Upper lobe of left lung (tissue), 4 donors: ENCODE measurements around the gene BRI3.

Source experiments
- CTCF ChIP-seq, 6 experiments: fragments of 450-650 bp in 4 of 6; fragments of 200-600 bp in 2 of 6; sonication (generic) in 2 of 6; IDR thresholded peaks; one replicate each; pipeline ENCODE4 v1.5.1; 2016 to 2019; ENCODE audit warnings: antibody characterized with exemption in 6 of 6
- EP300 ChIP-seq, 4 donors: sonication (generic); formaldehyde crosslinking; IDR thresholded peaks; one replicate each; pipeline ENCODE4 v1.5.1; 2017; ENCODE audit warnings: antibody characterized with exemption in 4 of 4, control low read depth in 2 of 4
- POLR2A ChIP-seq, 4 donors: fragments of 450-650 bp; IDR thresholded peaks; one replicate each; pipeline ENCODE4 v1.5.1; 2016 to 2017; ENCODE audit warnings: antibody characterized with exemption in 4 of 4, mild to moderate bottlenecking in 2 of 4
- POLR2AphosphoS5 ChIP-seq, 2 donors: sonication (generic); formaldehyde crosslinking; IDR thresholded peaks; one replicate each; pipeline ENCODE4 v1.5.1; 2017; ENCODE audit warnings: antibody characterized with exemption in 2 of 2

- no peak for TF ChIP-seq CTCF (IDR thresholded peaks at IDR 0.05)
- no peak for TF ChIP-seq POLR2A (IDR thresholded peaks at IDR 0.05)
- no peak for TF ChIP-seq POLR2AphosphoS5 (IDR thresholded peaks at IDR 0.05)
- TF ChIP-seq EP300 (IDR thresholded peaks at IDR 0.05): no peak
Measured at GRCh38 chr7:98307971-98308466, 26.5 kb downstream of the BRI3 start.
